Measurements from ENCODE around the gene EPAS1. TPM values are rescaled to one million over a fixed set of nuclear protein-coding genes. Genes with fewer than 3 reads are reported as not detected.
A peak's percentile ranks its signal among the peaks of the same experiment; 100 is the strongest.

Gene EPAS1
- total RNA-seq, 1 experiment from 2014 or later: 43.2 TPM

DNA sequence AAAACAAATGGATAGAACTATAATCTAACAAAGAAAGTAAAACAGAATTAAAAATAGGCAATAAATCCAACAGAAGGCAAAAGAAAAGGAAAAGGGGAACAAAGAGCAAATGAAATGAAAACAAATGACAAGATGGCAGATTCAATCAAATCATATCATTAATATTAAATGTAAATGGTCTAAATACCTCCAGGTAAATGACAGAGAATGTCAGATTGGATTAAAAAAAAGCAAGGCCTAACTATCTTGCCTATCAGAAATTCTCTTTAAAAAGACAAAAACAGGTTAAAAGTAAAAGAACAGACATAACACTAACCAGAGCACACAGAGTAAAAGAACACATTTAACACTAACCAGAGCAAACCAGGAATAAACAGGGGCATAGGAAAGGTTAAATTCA lies 119.1 kb downstream of the EPAS1 start:
- Histone ChIP-seq H3K36me3 (ENCODE audit: low read depth, low read length) (0 out of 2 replicates have a peak, but pooled peaks cover 2% of the 10 kb centered on the region), H3K4me3 (ENCODE audit: low read length) (peak overlapping the region; percentile 33), H3F3A (ENCODE audit: low read length, unreplicated experiment) (peaks cover 16% of the 10 kb centered on the region), H3K9me2 (replicated peaks; ENCODE audit: low read length) (no peaks in the 10 kb centered on the region), H3K27ac (ENCODE audit: low read length) (peak overlapping the region; percentile 84), H3K9me3 (ENCODE audit: low read length) (0 out of 2 replicates have a peak, but pooled peaks cover 4% of the 10 kb centered on the region), H3K9ac (ENCODE audit: low read length) (peak overlapping the region; percentile 23), H4K20me1 (ENCODE audit: low read length) (no peaks in the 10 kb centered on the region), H2AFZ (ENCODE audit: low read length) (0 out of 2 replicates have a peak overlapping the region, but pooled peaks have one; percentile 24), H3K4me2 (ENCODE audit: low read length) (peak overlapping the region; percentile 41), H3K79me2 (ENCODE audit: low read length) (peaks cover 6% of the 10 kb centered on the region; the same call in 1 of the 2 replicates), H3K4me1 (ENCODE audit: insufficient read depth, low read length) (peaks cover 53% of the 10 kb centered on the region), H3K27me3 (ENCODE audit: low read length) (no peaks in the 10 kb centered on the region)
- POLR2A ChIA-PET (ENCODE audit: unreplicated experiment): no interaction called here
- intact Hi-C loops (cut with micrococcal nuclease): no loop called here
- TF ChIP-seq, protein P1, sequence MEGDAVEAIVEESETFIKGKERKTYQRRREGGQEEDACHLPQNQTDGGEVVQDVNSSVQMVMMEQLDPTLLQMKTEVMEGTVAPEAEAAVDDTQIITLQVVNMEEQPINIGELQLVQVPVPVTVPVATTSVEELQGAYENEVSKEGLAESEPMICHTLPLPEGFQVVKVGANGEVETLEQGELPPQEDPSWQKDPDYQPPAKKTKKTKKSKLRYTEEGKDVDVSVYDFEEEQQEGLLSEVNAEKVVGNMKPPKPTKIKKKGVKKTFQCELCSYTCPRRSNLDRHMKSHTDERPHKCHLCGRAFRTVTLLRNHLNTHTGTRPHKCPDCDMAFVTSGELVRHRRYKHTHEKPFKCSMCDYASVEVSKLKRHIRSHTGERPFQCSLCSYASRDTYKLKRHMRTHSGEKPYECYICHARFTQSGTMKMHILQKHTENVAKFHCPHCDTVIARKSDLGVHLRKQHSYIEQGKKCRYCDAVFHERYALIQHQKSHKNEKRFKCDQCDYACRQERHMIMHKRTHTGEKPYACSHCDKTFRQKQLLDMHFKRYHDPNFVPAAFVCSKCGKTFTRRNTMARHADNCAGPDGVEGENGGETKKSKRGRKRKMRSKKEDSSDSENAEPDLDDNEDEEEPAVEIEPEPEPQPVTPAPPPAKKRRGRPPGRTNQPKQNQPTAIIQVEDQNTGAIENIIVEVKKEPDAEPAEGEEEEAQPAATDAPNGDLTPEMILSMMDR (conservative IDR thresholded peaks at IDR 0.05; ENCODE audit: low read depth, low read length): no peak
- TF ChIP-seq EZH2 (IDR thresholded peaks at IDR 0.05; ENCODE audit: low read length, unreplicated experiment) (no peak), EZH2phosphoT487 (IDR thresholded peaks at IDR 0.05; ENCODE audit: borderline replicate concordance, low read length) (no peak)
- no TSS peak for BruUV-seq (replicated peaks)
- DNase-seq (no peak), ATAC-seq (no peak)
- CTCF ChIA-PET: no interaction called here

DNA sequence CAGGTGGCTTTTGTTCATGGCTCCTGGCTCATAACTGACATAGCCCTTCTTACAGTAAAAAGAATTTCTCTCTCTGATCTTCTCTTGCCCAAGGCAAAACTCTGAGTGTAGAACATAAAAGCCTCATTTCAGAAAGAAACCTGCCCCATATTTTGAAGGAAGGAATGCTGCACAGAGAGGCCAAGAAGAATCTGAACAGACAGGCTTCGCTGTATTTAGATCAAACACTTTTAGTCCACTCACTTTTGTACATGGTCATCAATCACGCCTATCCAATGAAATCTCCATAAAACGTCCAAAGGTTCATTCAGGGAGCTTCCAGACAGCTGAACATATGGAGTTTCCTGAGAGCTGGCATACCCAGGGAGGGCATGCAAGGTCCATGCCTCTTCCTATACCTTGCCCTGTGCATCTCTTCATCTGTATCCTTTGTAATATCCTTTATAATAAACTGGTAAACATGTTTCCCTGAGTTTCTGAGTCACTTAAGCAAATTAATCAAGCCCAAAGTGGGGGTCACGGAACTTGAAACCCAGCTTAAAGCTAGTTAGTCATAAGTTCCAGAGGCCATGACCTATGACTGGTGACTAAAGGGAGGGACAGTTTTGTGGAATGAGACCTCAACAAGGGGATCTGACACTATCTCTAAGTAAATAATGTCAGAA lies 119.7 kb downstream of the EPAS1 start:
- TSS peak; percentile 84 for BruUV-seq (replicated peaks)
- Histone ChIP-seq H3K9me3 (ENCODE audit: low read length) (0 out of 2 replicates have a peak, but pooled peaks cover 4% of the 10 kb centered on the region), H3K27ac (ENCODE audit: low read length) (peak overlapping the region; percentile 84), H3F3A (ENCODE audit: low read length, unreplicated experiment) (peaks cover 16% of the 10 kb centered on the region), H2AFZ (ENCODE audit: low read length) (0 out of 2 replicates have a peak overlapping the region, but pooled peaks have one; percentile 24), H3K36me3 (ENCODE audit: low read depth, low read length) (0 out of 2 replicates have a peak, but pooled peaks cover 2% of the 10 kb centered on the region), H3K9me2 (replicated peaks; ENCODE audit: low read length) (no peaks in the 10 kb centered on the region), H3K79me2 (ENCODE audit: low read length) (peaks cover 6% of the 10 kb centered on the region; the same call in 1 of the 2 replicates), H3K4me2 (ENCODE audit: low read length) (peak overlapping the region; percentile 41), H3K4me1 (ENCODE audit: insufficient read depth, low read length) (peaks cover 47% of the 10 kb centered on the region), H3K9ac (ENCODE audit: low read length) (peak overlapping the region; percentile 23), H3K27me3 (ENCODE audit: low read length) (no peaks in the 10 kb centered on the region), H3K4me3 (ENCODE audit: low read length) (peak overlapping the region; percentile 33), H4K20me1 (ENCODE audit: low read length) (no peaks in the 10 kb centered on the region)
- ChIA-PET CTCF (interaction anchor here (0.6 kb wide), 1 partner anchor 474 kb away, joined by 3 read pairs; no protein-coding TSS in a partner anchor), POLR2A (ENCODE audit: unreplicated experiment) (no interaction called here)
- ATAC-seq: peak; percentile 91
- TF ChIP-seq EZH2 (IDR thresholded peaks at IDR 0.05; ENCODE audit: low read length, unreplicated experiment) (no peak), EZH2phosphoT487 (IDR thresholded peaks at IDR 0.05; ENCODE audit: borderline replicate concordance, low read length) (no peak)
- TF ChIP-seq, protein P1 (conservative IDR thresholded peaks at IDR 0.05; ENCODE audit: low read depth, low read length): no peak
- peak; percentile 95 for DNase-seq
- intact Hi-C loops (cut with micrococcal nuclease): no loop called here

GRCh38 chr2:46420945-46421344 lies 123.7 kb downstream of the EPAS1 start:
- Histone ChIP-seq H3K4me3 (ENCODE audit: low read length) (no peak overlapping the region), H3F3A (ENCODE audit: low read length, unreplicated experiment) (peaks cover 14% of the 10 kb centered on the region), H3K27ac (ENCODE audit: low read length) (no peak overlapping the region), H3K9me3 (ENCODE audit: low read length) (0 out of 2 replicates have a peak, but pooled peaks cover 4% of the 10 kb centered on the region), H3K27me3 (ENCODE audit: low read length) (no peaks in the 10 kb centered on the region), H3K9ac (ENCODE audit: low read length) (no peak overlapping the region), H3K4me2 (ENCODE audit: low read length) (no peak overlapping the region), H3K36me3 (ENCODE audit: low read depth, low read length) (0 out of 2 replicates have a peak, but pooled peaks cover 2% of the 10 kb centered on the region), H3K79me2 (ENCODE audit: low read length) (no peaks in the 10 kb centered on the region), H3K9me2 (replicated peaks; ENCODE audit: low read length) (no peaks in the 10 kb centered on the region), H3K4me1 (ENCODE audit: insufficient read depth, low read length) (peaks cover 20% of the 10 kb centered on the region), H2AFZ (ENCODE audit: low read length) (no peak overlapping the region), H4K20me1 (ENCODE audit: low read length) (no peaks in the 10 kb centered on the region)
- intact Hi-C loops (cut with micrococcal nuclease): no loop called here
- ChIA-PET CTCF (no interaction called here), POLR2A (ENCODE audit: unreplicated experiment) (no interaction called here)
- BruUV-seq (replicated peaks): no TSS peak
- TF ChIP-seq EZH2phosphoT487 (IDR thresholded peaks at IDR 0.05; ENCODE audit: borderline replicate concordance, low read length) (no peak), EZH2 (IDR thresholded peaks at IDR 0.05; ENCODE audit: low read length, unreplicated experiment) (no peak)
- TF ChIP-seq, protein P1 (conservative IDR thresholded peaks at IDR 0.05; ENCODE audit: low read depth, low read length): no peak
- ATAC-seq (no peak), DNase-seq (no peak)
